Chondrocyte (in vitro differentiated cells): ENCODE measurements around the gene TBCA. TPM values are rescaled to one million over a fixed set of nuclear protein-coding genes. Genes with fewer than 3 reads are reported as not detected.

ENCODE experiments used
- DNase-seq: peaks from one replicate; pipeline ENCODE4 v3.0.0; 2021; ENCODE audit warnings: mixed read lengths, low spot score
- H3K27ac Mint-ChIP-seq: one replicate; pipeline ENCODE4 v1.8.0; 2021; ENCODE audit warnings: mild to moderate bottlenecking, moderate library complexity, mixed read lengths; ENCODE audit not compliant: unreplicated experiment
- H3K27me3 Mint-ChIP-seq: 2 replicates; pipeline ENCODE4 v1.8.0; 2021; ENCODE audit warnings: low read depth, mixed read lengths
- H3K36me3 Mint-ChIP-seq: 2 replicates; pipeline ENCODE4 v1.8.0; 2021; ENCODE audit warnings: low read depth, mixed read lengths
- H3K4me1 Mint-ChIP-seq: 2 replicates; pipeline ENCODE4 v1.8.0; 2021; ENCODE audit warnings: low read depth, mild to moderate bottlenecking, mixed read lengths
- H3K4me3 Mint-ChIP-seq: one replicate; pipeline ENCODE4 v1.8.0; 2021; ENCODE audit warnings: mild to moderate bottlenecking, moderate library complexity, mixed read lengths; ENCODE audit not compliant: unreplicated experiment
- H3K9me3 Mint-ChIP-seq: 2 replicates; pipeline ENCODE4 v1.8.0; 2021; ENCODE audit warnings: low read depth, mixed read lengths
- CTCF ChIP-seq: fragments of 200-600 bp; sonication (generic); IDR thresholded peaks from 2 replicates; pipeline ENCODE4 v1.5.0; 2021; ENCODE audit warnings: antibody characterized with exemption, mild to moderate bottlenecking, moderate library complexity
- total RNA-seq: library from RNA; stranded (reverse); gene quantifications from 3 replicates; pipeline ENCODE4 v1.2.1, GENCODE V29; 2021

The TBCA gene
- total RNA-seq, 1 donor from 2014 or later: 163 TPM

- H3K4me1 Mint-ChIP-seq: peaks cover 26% of the 10 kb centered on the region
- H3K27me3 Mint-ChIP-seq: no peaks in the 10 kb centered on the region
- no peak for TF ChIP-seq CTCF
- no peak overlapping the region for H3K27ac Mint-ChIP-seq
- H3K36me3 Mint-ChIP-seq: no peaks in the 10 kb centered on the region
- no peak overlapping the region for H3K4me3 Mint-ChIP-seq
- DNase-seq: no peak
- no peaks in the 10 kb centered on the region for H3K9me3 Mint-ChIP-seq
These were observed 28.0 kb downstream of the TBCA start for GRCh38 chr5:77748160-77748559.

GRCh38 chr5:77744116-77744515, 32.0 kb downstream of the TBCA start:
- Mint-ChIP-seq H3K27ac (no peak overlapping the region), H3K9me3 (no peaks in the 10 kb centered on the region)

GRCh38 chr5:77743181-77743580, 33.0 kb downstream of the TBCA start:
- no peak overlapping the region for H3K27ac Mint-ChIP-seq
- no peaks in the 10 kb centered on the region for H3K9me3 Mint-ChIP-seq
- no peaks in the 10 kb centered on the region for H3K36me3 Mint-ChIP-seq
- no peak overlapping the region for H3K4me3 Mint-ChIP-seq
- H3K27me3 Mint-ChIP-seq: no peaks in the 10 kb centered on the region
- DNase-seq: no peak
- peaks cover 16% of the 10 kb centered on the region for H3K4me1 Mint-ChIP-seq
- TF ChIP-seq CTCF: no peak

More at GRCh38 chr5:77744116-77744515, 32.0 kb downstream of the TBCA start:
- no peak for TF ChIP-seq CTCF
- no peaks in the 10 kb centered on the region for H3K36me3 Mint-ChIP-seq
- peaks cover 19% of the 10 kb centered on the region for H3K4me1 Mint-ChIP-seq
- DNase-seq: no peak
- H3K27me3 Mint-ChIP-seq: no peaks in the 10 kb centered on the region
- H3K4me3 Mint-ChIP-seq: no peak overlapping the region

GRCh38 chr5:77741608-77742007, 34.5 kb downstream of the TBCA start:
- Mint-ChIP-seq H3K4me1 (peaks cover 16% of the 10 kb centered on the region), H3K27me3 (no peaks in the 10 kb centered on the region)
- DNase-seq: no peak

GRCh38 chr5:77734885-77735284, 41.3 kb downstream of the TBCA start:
- no peaks in the 10 kb centered on the region for H3K27me3 Mint-ChIP-seq
- H3K4me1 Mint-ChIP-seq: no peaks in the 10 kb centered on the region
- no peak overlapping the region for H3K4me3 Mint-ChIP-seq
- DNase-seq: no peak
- H3K9me3 Mint-ChIP-seq: peaks cover 15% of the 10 kb centered on the region
- no peak overlapping the region for H3K27ac Mint-ChIP-seq
- TF ChIP-seq CTCF: no peak
- peaks cover 6% of the 10 kb centered on the region for H3K36me3 Mint-ChIP-seq

More at GRCh38 chr5:77741608-77742007, 34.5 kb downstream of the TBCA start:
- Mint-ChIP-seq H3K4me3 (no peak overlapping the region), H3K27ac (no peak overlapping the region), H3K36me3 (no peaks in the 10 kb centered on the region), H3K9me3 (no peaks in the 10 kb centered on the region)
- no peak for TF ChIP-seq CTCF
